PFSK-1 (cell line): ENCODE measurements around the gene SKAP2.

Source experiments
- FOXP2 ChIP-seq: optimal IDR thresholded peaks from 2 replicates; pipeline ENCODE3; 2011; ENCODE audit warnings: borderline replicate concordance, control low read depth, inconsistent platforms; ENCODE audit not compliant: insufficient read depth; ENCODE audit errors: extremely low read length, extremely low read depth
- POLR2AphosphoS5 ChIP-seq: IDR thresholded peaks from 2 replicates; pipeline ENCODE4 v1.6.1; 2012; ENCODE audit warnings: low read depth, mild to moderate bottlenecking, control low read depth, low read length, moderate library complexity
- REST ChIP-seq, 2 experiments: IDR thresholded peaks; 2 replicates each; pipeline versions ENCODE4 v1.6.1 to v1.8.0; 2011 to 2012; ENCODE audit warnings: low read depth in 2 of 2, low read length in 2 of 2, control low read depth in 1 of 2, inconsistent platforms in 1 of 2, mild to moderate bottlenecking in 1 of 2, moderate library complexity in 1 of 2; ENCODE audit not compliant: insufficient read depth in 1 of 2
- SIN3A ChIP-seq: IDR thresholded peaks from 2 replicates; pipeline ENCODE4 v1.6.1; 2012; ENCODE audit warnings: mild to moderate bottlenecking, low read length, moderate library complexity, borderline replicate concordance; ENCODE audit not compliant: insufficient read depth
- TAF1 ChIP-seq: IDR thresholded peaks from 2 replicates; pipeline ENCODE4 v1.6.1; 2012; ENCODE audit warnings: low read length, control low read depth, borderline replicate concordance; ENCODE audit not compliant: insufficient read depth

- TF ChIP-seq SIN3A (no peak), REST (IDR thresholded peaks at IDR 0.05; ENCODE audit: insufficient read depth in 1 of 2, low read depth in 2 of 2, low read length in 2 of 2) (no peak), TAF1 (no peak), POLR2AphosphoS5 (no peak), FOXP2 (no peak)
These were observed 139.6 kb downstream of the SKAP2 start for GRCh38 chr7:26724795-26725194.
